ENCODE results near the gene FRAS1.

DNA sequence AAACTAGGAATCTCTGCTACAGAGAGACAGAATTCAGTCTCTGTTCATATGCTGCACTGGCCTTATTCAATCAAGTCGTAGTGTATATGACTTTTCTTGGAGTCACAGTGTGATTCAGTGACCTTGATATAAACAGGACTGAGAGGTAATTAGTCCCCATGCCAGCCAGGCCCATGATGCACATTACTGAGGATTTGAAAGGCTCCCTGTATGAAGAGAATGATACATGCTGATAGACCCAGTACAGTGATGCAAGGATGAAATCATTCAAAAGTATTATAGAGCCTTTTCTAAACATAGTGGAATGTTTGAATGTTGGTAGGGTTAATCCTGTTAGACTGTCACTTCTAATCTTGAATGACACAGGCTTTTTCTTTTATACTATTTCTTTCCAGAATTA is 528.5 kb downstream of the FRAS1 start:
- no peak for TF ChIP-seq EZH2 (IDR thresholded peaks at IDR 0.05; ENCODE audit: low read length, unreplicated experiment)
- TF ChIP-seq, protein P1, sequence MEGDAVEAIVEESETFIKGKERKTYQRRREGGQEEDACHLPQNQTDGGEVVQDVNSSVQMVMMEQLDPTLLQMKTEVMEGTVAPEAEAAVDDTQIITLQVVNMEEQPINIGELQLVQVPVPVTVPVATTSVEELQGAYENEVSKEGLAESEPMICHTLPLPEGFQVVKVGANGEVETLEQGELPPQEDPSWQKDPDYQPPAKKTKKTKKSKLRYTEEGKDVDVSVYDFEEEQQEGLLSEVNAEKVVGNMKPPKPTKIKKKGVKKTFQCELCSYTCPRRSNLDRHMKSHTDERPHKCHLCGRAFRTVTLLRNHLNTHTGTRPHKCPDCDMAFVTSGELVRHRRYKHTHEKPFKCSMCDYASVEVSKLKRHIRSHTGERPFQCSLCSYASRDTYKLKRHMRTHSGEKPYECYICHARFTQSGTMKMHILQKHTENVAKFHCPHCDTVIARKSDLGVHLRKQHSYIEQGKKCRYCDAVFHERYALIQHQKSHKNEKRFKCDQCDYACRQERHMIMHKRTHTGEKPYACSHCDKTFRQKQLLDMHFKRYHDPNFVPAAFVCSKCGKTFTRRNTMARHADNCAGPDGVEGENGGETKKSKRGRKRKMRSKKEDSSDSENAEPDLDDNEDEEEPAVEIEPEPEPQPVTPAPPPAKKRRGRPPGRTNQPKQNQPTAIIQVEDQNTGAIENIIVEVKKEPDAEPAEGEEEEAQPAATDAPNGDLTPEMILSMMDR (conservative IDR thresholded peaks at IDR 0.05; ENCODE audit: low read depth, low read length) = no peak

Measured in PC-3 (cell line).